DND-41 (cell line): ENCODE data around the gene BTBD3.

Experiments
- ATAC-seq: fragments of 200-7000 bp; cut with Tn5 transposase; 3 replicates; pipeline ENCODE4 v1.9.1; 2021; ENCODE audit warnings: low read depth; ENCODE audit not compliant: insufficient read depth
- DNase-seq: peaks from one replicate; pipeline ENCODE4 v3.0.0-alpha.2; 2020
- H2AFZ ChIP-seq: 2 replicates; pipeline ENCODE4 v1.6.0; 2012; ENCODE audit warnings: low read depth, low read length
- H3K27ac ChIP-seq: 2 replicates; pipeline ENCODE4 v1.5.1; 2012; ENCODE audit warnings: low read length, inconsistent platforms
- H3K27me3 ChIP-seq: fragments of 200-600 bp; sonication (generic); 2 replicates; pipeline ENCODE4 v1.6.0; 2012; ENCODE audit warnings: low read length, mild to moderate bottlenecking, inconsistent platforms; ENCODE audit not compliant: insufficient read depth, poor library complexity
- H3K36me3 ChIP-seq: 2 replicates; pipeline ENCODE4 v1.5.1; 2012; ENCODE audit warnings: low read length, inconsistent platforms; ENCODE audit not compliant: insufficient read depth
- H3K4me1 ChIP-seq: 2 replicates; pipeline ENCODE4 v1.5.1; 2012; ENCODE audit warnings: mild to moderate bottlenecking, low read length; ENCODE audit not compliant: insufficient read depth
- H3K4me2 ChIP-seq: 2 replicates; pipeline ENCODE4 v1.6.0; 2012; ENCODE audit warnings: mild to moderate bottlenecking, moderate library complexity, low read length, inconsistent platforms; ENCODE audit not compliant: insufficient read depth
- H3K4me3 ChIP-seq, 2 experiments: fragments of 200-600 bp in 1 of 2; shearing (Covaris generic) in 1 of 2; 2 replicates each; pipeline ENCODE4 v1.5.1; 2012 to 2016; ENCODE audit warnings: inconsistent platforms in 2 of 2, low read length in 2 of 2, mild to moderate bottlenecking in 2 of 2, low read depth in 1 of 2, moderate library complexity in 1 of 2
- H3K79me2 ChIP-seq: 2 replicates; pipeline ENCODE4 v1.6.0; 2012; ENCODE audit warnings: low read length, inconsistent platforms; ENCODE audit not compliant: insufficient read depth
- H3K9ac ChIP-seq: 2 replicates; pipeline ENCODE4 v1.6.0; 2012; ENCODE audit warnings: low read depth, mild to moderate bottlenecking, inconsistent platforms, low read length, moderate library complexity
- H3K9me3 ChIP-seq: 2 replicates; pipeline ENCODE4 v1.5.1; 2012; ENCODE audit warnings: low read length, moderate library complexity, mild to moderate bottlenecking, inconsistent platforms; ENCODE audit not compliant: insufficient read depth, severe bottlenecking
- H4K20me1 ChIP-seq: 2 replicates; pipeline ENCODE4 v1.6.0; 2012; ENCODE audit warnings: low read length; ENCODE audit not compliant: insufficient read depth
- CTCF ChIP-seq: IDR thresholded peaks from 2 replicates; pipeline ENCODE4 v1.5.1; 2012; ENCODE audit warnings: borderline replicate concordance, low read length, moderate library complexity, mild to moderate bottlenecking; ENCODE audit not compliant: poor library complexity, severe bottlenecking; ENCODE audit errors: extremely low read depth
- EZH2 ChIP-seq: IDR thresholded peaks from 3 replicates; pipeline ENCODE4 v1.6.1; 2012; ENCODE audit warnings: borderline replicate concordance, low read depth, mild to moderate bottlenecking, moderate library complexity, low read length, inconsistent platforms; ENCODE audit not compliant: severe bottlenecking

The BTBD3 gene

GRCh38 chr20:11936157-11936556 is 18.5 kb downstream of the BTBD3 start:
- no peak overlapping the region for H3K9ac ChIP-seq
- TF ChIP-seq EZH2 (no peak), CTCF (no peak)
- no peaks in the 10 kb centered on the region for H3K79me2 ChIP-seq
- H3K36me3 ChIP-seq, result no peaks in the 10 kb centered on the region
- no peak overlapping the region for H2AFZ ChIP-seq
- no peak overlapping the region for H3K4me3 ChIP-seq
- DNase-seq (no peak), ATAC-seq (no peak)
- H3K4me2 ChIP-seq, result no peak overlapping the region
- H3K27ac ChIP-seq, result no peak overlapping the region
- H3K9me3 ChIP-seq, result no peaks in the 10 kb centered on the region
- no peaks in the 10 kb centered on the region for H4K20me1 ChIP-seq
- no peaks in the 10 kb centered on the region for H3K4me1 ChIP-seq
- no peaks in the 10 kb centered on the region for H3K27me3 ChIP-seq

- no peak for ATAC-seq
- no peak overlapping the region for H2AFZ ChIP-seq
- no peak overlapping the region for H3K4me2 ChIP-seq
- no peaks in the 10 kb centered on the region for H3K9me3 ChIP-seq
- no peaks in the 10 kb centered on the region for H3K36me3 ChIP-seq
- no peaks in the 10 kb centered on the region for H3K4me1 ChIP-seq
- no peaks in the 10 kb centered on the region for H3K79me2 ChIP-seq
- DNase-seq, result no peak
- H3K9ac ChIP-seq, result no peak overlapping the region
- no peak overlapping the region for H3K27ac ChIP-seq
- H4K20me1 ChIP-seq, result no peaks in the 10 kb centered on the region
- H3K27me3 ChIP-seq, result no peaks in the 10 kb centered on the region
- no peak overlapping the region for H3K4me3 ChIP-seq
- TF ChIP-seq CTCF, result no peak
- TF ChIP-seq EZH2, result no peak
These were observed 19.5 kb downstream of the BTBD3 start for GRCh38 chr20:11937230-11937629.

GRCh38 chr20:11941593-11942246 is 24.0 kb downstream of the BTBD3 start:
- H3K4me3 ChIP-seq, result no peak overlapping the region
- H4K20me1 ChIP-seq, result no peaks in the 10 kb centered on the region
- H3K27me3 ChIP-seq, result no peaks in the 10 kb centered on the region
- TF ChIP-seq CTCF (no peak), EZH2 (no peak)
- no peak overlapping the region for H3K9ac ChIP-seq
- H3K79me2 ChIP-seq, result no peaks in the 10 kb centered on the region
- no peaks in the 10 kb centered on the region for H3K36me3 ChIP-seq
- DNase-seq (no peak), ATAC-seq (no peak)
- no peaks in the 10 kb centered on the region for H3K9me3 ChIP-seq
- no peaks in the 10 kb centered on the region for H3K4me1 ChIP-seq
- no peak overlapping the region for H2AFZ ChIP-seq
- no peak overlapping the region for H3K27ac ChIP-seq
- H3K4me2 ChIP-seq, result no peak overlapping the region
